Dermis microvascular lymphatic vessel endothelial cell (primary cell): ENCODE results near the gene TNFRSF1A. TPM values are rescaled to one million over a fixed set of nuclear protein-coding genes. Genes with fewer than 3 reads are reported as not detected.

Source experiments
- DNase-seq, 2 donors: peaks; one replicate each; pipeline versions ENCODE4 v3.0.0 to v3.0.0-alpha.2; 2010; ENCODE audit warnings: low read depth in 2 of 2
- total RNA-seq: library from RNA; depleted of rRNA; stranded (reverse); fragments of >200 nt; gene quantifications from 2 replicates; pipeline ENCODE4 v1.2.1, GENCODE V29; 2014

Gene TNFRSF1A
- total RNA-seq, 1 donor from 2014 or later, result 41.7 TPM

GRCh38 chr12:6374786-6375160 lies 32.9 kb upstream of the TNFRSF1A start:
- DNase-seq, result no peak

GRCh38 chr12:6374028-6374785 lies 32.3 kb upstream of the TNFRSF1A start:
- no peak for DNase-seq

GRCh38 chr12:6373022-6373787 lies 31.3 kb upstream of the TNFRSF1A start:
- DNase-seq, result no peak

- peak in 1 of 2 donors; percentile 54 for DNase-seq
Observed at GRCh38 chr12:6372403-6373003, 30.6 kb upstream of the TNFRSF1A start.

GRCh38 chr12:6370994-6371754 lies 29.3 kb upstream of the TNFRSF1A start:
- peak in 1 of 2 donors; percentile 55 for DNase-seq

- DNase-seq, result no peak
Observed at GRCh38 chr12:6370576-6370935, 28.7 kb upstream of the TNFRSF1A start.

- no peak for DNase-seq
Observed at GRCh38 chr12:6369916-6370575, 28.2 kb upstream of the TNFRSF1A start.

GRCh38 chr12:6368906-6369525 lies 27.1 kb upstream of the TNFRSF1A start:
- DNase-seq, result no peak

- peak in 1 of 2 donors; percentile 17 for DNase-seq
Observed at GRCh38 chr12:6367969-6368892, 26.4 kb upstream of the TNFRSF1A start.

GRCh38 chr12:6367065-6367968 lies 25.4 kb upstream of the TNFRSF1A start:
- DNase-seq, result peak; percentile 64 to 76

GRCh38 chr12:6364044-6364374 lies 22.1 kb upstream of the TNFRSF1A start:
- no peak for DNase-seq

- peak in 1 of 2 donors; percentile 76 for DNase-seq
Observed at GRCh38 chr12:6363330-6364043, 21.6 kb upstream of the TNFRSF1A start.

GRCh38 chr12:6363010-6363329 lies 21.1 kb upstream of the TNFRSF1A start:
- DNase-seq, result no peak

- no peak for DNase-seq
Observed at GRCh38 chr12:6362403-6362802, 20.5 kb upstream of the TNFRSF1A start.

GRCh38 chr12:6361834-6362233 lies 20.0 kb upstream of the TNFRSF1A start:
- DNase-seq, result peak in 1 of 2 donors; percentile 42

GRCh38 chr12:6360578-6361490 lies 19.0 kb upstream of the TNFRSF1A start:
- no peak for DNase-seq

- DNase-seq, result no peak
Observed at GRCh38 chr12:6360080-6360571, 18.2 kb upstream of the TNFRSF1A start.
